ENCODE measurements around the gene ATG101.

- TF ChIP-seq POLR2AphosphoS5 (IDR thresholded peaks at IDR 0.05) (no peak), EP300 (IDR thresholded peaks at IDR 0.05) (no peak), CTCF (IDR thresholded peaks at IDR 0.05) (no peak), POLR2A (IDR thresholded peaks at IDR 0.05) (no peak)
Observed at GRCh38 chr12:52059582-52060497, 9.9 kb upstream of the ATG101 start.

All from gastroesophageal sphincter (tissue), 3 donors.